Hepatocyte (in vitro differentiated cells): ENCODE measurements around the gene FBXO33. TPM values are rescaled to one million over a fixed set of nuclear protein-coding genes. Genes with fewer than 3 reads are reported as not detected.

Experiments used
- DNase-seq: peaks from one replicate; pipeline ENCODE4 v3.0.0-alpha.2; 2016; ENCODE audit warnings: low spot score
- H2AFZ ChIP-seq: fragments of 200-600 bp; sonication (generic); 2 replicates; pipeline ENCODE4 v1.6.0; 2016; ENCODE audit warnings: antibody characterized with exemption, mild to moderate bottlenecking
- H3K27ac ChIP-seq: fragments of 200-600 bp; sonication (generic); 2 replicates; pipeline ENCODE4 v1.5.1; 2016; ENCODE audit warnings: mild to moderate bottlenecking
- H3K27me3 ChIP-seq: fragments of 200-600 bp; sonication (generic); 2 replicates; pipeline ENCODE4 v1.6.1; 2016
- H3K36me3 ChIP-seq: fragments of 200-600 bp; sonication (generic); replicated peaks from 2 replicates; pipeline ENCODE4 v1.5.1; 2016; ENCODE audit warnings: low read depth; ENCODE audit not compliant: insufficient read depth
- H3K4me1 ChIP-seq: fragments of 200-600 bp; sonication (generic); 2 replicates; pipeline ENCODE4 v1.5.1; 2016; ENCODE audit warnings: mild to moderate bottlenecking, moderate library complexity; ENCODE audit not compliant: insufficient read depth
- H3K4me2 ChIP-seq: fragments of 200-600 bp; sonication (generic); 2 replicates; pipeline ENCODE4 v1.6.0; 2016
- H3K4me3 ChIP-seq: fragments of 200-600 bp; sonication (generic); 2 replicates; pipeline ENCODE4 v1.5.1; 2016; ENCODE audit warnings: mild to moderate bottlenecking
- H3K79me2 ChIP-seq: fragments of 200-600 bp; sonication (generic); 2 replicates; pipeline ENCODE4 v1.6.0; 2017; ENCODE audit warnings: mild to moderate bottlenecking
- H3K9me2 ChIP-seq: fragments of 200-600 bp; sonication (generic); replicated peaks from 2 replicates; pipeline ENCODE4 v1.6.0; 2017; ENCODE audit warnings: mild to moderate bottlenecking; ENCODE audit not compliant: insufficient read depth
- H3K9me3 ChIP-seq: fragments of 200-600 bp; sonication (generic); 2 replicates; pipeline ENCODE4 v1.5.1; 2016; ENCODE audit warnings: low read depth, mild to moderate bottlenecking
- H4K20me1 ChIP-seq: fragments of 200-600 bp; sonication (generic); 2 replicates; pipeline ENCODE4 v1.6.0; 2016; ENCODE audit warnings: mild to moderate bottlenecking; ENCODE audit not compliant: insufficient read depth, poor library complexity, severe bottlenecking
- EZH2 ChIP-seq: fragments of 200-600 bp; sonication (generic); IDR thresholded peaks from 2 replicates; pipeline ENCODE4 v1.6.1; 2016; ENCODE audit warnings: antibody characterized with exemption, mild to moderate bottlenecking, borderline replicate concordance
- EZH2phosphoT487 ChIP-seq: fragments of 200-600 bp; sonication (generic); IDR thresholded peaks from one replicate; pipeline ENCODE4 v1.6.1; 2018; ENCODE audit warnings: antibody characterized with exemption, mild to moderate bottlenecking, low read depth, moderate library complexity; ENCODE audit not compliant: unreplicated experiment, severe bottlenecking
- WGBS: methylation state at CpG from one replicate; pipeline ENCODE4 v1.1.6; 2016; ENCODE audit warnings: low lambda C conversion rate; ENCODE audit errors: missing lambda C conversion rate; 5-methylcytosine and 5-hydroxymethylcytosine counted together
- polyA plus RNA-seq: library from polyadenylated mRNA; unstranded; fragments of >200 nt; fragmentation: Nextera tagmentation; extraction: Ambion mirVana; gene quantifications from 2 replicates; pipeline ENCODE4 v1.2.1, GENCODE V29; 2016
- total RNA-seq: library from RNA; depleted of rRNA; stranded (reverse); fragments of >200 nt; gene quantifications from 2 replicates; pipeline ENCODE4 v1.2.3, GENCODE V29; 2014
- TF ChIP-seq, protein P1 (sequence below): fragments of 200-600 bp; sonication (generic); IDR thresholded peaks from 2 replicates; pipeline ENCODE4 v1.5.1; 2016; ENCODE audit warnings: antibody characterized with exemption, mild to moderate bottlenecking; ENCODE audit not compliant: poor library complexity

The FBXO33 gene
- total and polyA plus RNA-seq, 2 experiments from 2014 or later = 12.0 to 19.4 TPM

DNA sequence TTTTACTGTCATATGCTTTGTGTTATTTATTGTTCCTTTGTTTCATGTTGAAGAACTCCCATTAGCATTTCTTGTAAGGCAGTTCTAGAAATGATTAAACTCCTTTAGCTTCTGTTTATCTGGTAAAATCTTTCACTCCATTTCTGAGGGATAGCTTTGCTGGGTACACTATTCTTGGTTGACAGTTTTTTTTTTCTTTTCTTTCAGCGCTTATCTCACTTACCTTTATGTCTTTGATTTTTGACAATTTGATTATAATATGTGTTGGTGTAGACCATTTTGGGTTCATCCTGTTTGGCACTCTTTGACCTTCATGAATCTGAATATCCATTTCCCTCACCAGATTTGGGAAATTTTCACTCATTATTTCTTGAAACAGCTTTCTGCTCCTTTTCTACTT is 16.2 kb downstream of the FBXO33 start:
- WGBS = 100% methylated on average over 1 of the region's 1 CpG
- Histone ChIP-seq H2AFZ (no peak overlapping the region), H3K36me3 (no peaks in the 10 kb centered on the region), H3K9me2 (no peaks in the 10 kb centered on the region), H3K79me2 (peaks cover 45% of the 10 kb centered on the region), H3K27ac (no peak overlapping the region), H4K20me1 (no peaks in the 10 kb centered on the region), H3K9me3 (peaks cover 19% of the 10 kb centered on the region), H3K4me1 (no peaks in the 10 kb centered on the region), H3K4me3 (no peak overlapping the region), H3K27me3 (no peaks in the 10 kb centered on the region), H3K4me2 (no peak overlapping the region)
- TF ChIP-seq EZH2 (no peak), EZH2phosphoT487 (no peak)
- TF ChIP-seq, protein P1, sequence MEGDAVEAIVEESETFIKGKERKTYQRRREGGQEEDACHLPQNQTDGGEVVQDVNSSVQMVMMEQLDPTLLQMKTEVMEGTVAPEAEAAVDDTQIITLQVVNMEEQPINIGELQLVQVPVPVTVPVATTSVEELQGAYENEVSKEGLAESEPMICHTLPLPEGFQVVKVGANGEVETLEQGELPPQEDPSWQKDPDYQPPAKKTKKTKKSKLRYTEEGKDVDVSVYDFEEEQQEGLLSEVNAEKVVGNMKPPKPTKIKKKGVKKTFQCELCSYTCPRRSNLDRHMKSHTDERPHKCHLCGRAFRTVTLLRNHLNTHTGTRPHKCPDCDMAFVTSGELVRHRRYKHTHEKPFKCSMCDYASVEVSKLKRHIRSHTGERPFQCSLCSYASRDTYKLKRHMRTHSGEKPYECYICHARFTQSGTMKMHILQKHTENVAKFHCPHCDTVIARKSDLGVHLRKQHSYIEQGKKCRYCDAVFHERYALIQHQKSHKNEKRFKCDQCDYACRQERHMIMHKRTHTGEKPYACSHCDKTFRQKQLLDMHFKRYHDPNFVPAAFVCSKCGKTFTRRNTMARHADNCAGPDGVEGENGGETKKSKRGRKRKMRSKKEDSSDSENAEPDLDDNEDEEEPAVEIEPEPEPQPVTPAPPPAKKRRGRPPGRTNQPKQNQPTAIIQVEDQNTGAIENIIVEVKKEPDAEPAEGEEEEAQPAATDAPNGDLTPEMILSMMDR = no peak
- DNase-seq = no peak

DNA sequence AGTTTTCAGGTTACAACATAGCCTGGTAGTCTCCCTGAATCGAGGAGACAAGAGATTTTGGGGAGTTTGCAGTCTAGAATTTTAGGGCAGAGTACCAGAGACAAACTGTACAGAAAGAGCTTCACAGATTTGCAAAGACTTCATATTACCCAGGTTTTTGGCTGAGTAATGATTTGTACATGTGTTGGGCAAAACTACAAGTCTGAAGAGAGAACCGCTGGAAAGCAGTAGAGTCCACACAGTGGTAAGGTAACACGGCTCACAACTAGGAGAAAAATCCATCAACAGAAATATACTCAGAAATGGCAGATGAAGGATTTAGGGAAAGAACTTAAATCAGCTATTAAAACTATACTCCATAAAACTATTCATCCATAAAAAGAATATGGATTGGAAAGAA is 25.7 kb downstream of the FBXO33 start:
- no peak overlapping the region for H3K27ac ChIP-seq
- H3K79me2 ChIP-seq = peaks cover 20% of the 10 kb centered on the region
- DNase-seq = no peak
- no peaks in the 10 kb centered on the region for H3K4me1 ChIP-seq
- no peak overlapping the region for H3K4me3 ChIP-seq
- TF ChIP-seq EZH2 = no peak
- TF ChIP-seq, protein P1 = no peak
- TF ChIP-seq EZH2phosphoT487 = no peak
- no peaks in the 10 kb centered on the region for H3K27me3 ChIP-seq
- H4K20me1 ChIP-seq = peaks cover 2% of the 10 kb centered on the region
- H3K4me2 ChIP-seq = no peak overlapping the region
- H3K36me3 ChIP-seq = no peaks in the 10 kb centered on the region
- H3K9me3 ChIP-seq = no peaks in the 10 kb centered on the region
- H2AFZ ChIP-seq = no peak overlapping the region
- WGBS = 74% methylated on average over 3 of the region's 3 CpGs
- no peaks in the 10 kb centered on the region for H3K9me2 ChIP-seq

GRCh38 chr14:39398382-39398781 is 33.9 kb downstream of the FBXO33 start:
- no peak for DNase-seq
- Histone ChIP-seq H2AFZ (no peak overlapping the region), H3K9me2 (no peaks in the 10 kb centered on the region), H3K4me1 (no peaks in the 10 kb centered on the region), H4K20me1 (no peaks in the 10 kb centered on the region), H3K79me2 (peaks cover 6% of the 10 kb centered on the region), H3K4me3 (no peak overlapping the region), H3K9me3 (no peaks in the 10 kb centered on the region), H3K4me2 (no peak overlapping the region), H3K36me3 (no peaks in the 10 kb centered on the region), H3K27me3 (no peaks in the 10 kb centered on the region), H3K27ac (no peak overlapping the region)
- WGBS = 92% methylated on average over 6 of the region's 6 CpGs
- TF ChIP-seq EZH2phosphoT487 = no peak
- TF ChIP-seq, protein P1 = no peak
- no peak for TF ChIP-seq EZH2

DNA sequence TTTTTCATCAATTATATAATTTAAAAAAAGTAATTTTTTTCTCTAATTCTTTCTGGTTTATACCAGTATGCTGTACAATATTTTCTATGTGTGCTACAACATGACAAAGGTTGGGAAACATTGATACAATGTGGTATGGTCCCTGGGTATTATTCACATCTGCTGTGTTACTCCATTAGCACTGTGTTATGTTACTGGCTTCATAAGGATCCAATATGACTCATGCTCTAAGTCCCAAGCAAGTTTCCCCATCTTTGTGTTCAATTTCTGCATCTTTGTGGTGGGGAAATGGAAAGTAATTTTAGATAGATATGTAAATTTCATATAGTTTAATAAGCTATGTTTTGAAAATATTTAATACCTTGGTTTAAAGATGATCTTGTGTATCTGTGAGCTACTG is 35.8 kb downstream of the FBXO33 start:
- DNase-seq = no peak
- H3K36me3 ChIP-seq = no peaks in the 10 kb centered on the region

More for the DNA sequence above, 35.8 kb downstream of the FBXO33 start:
- no peak overlapping the region for H3K27ac ChIP-seq
- no peaks in the 10 kb centered on the region for H3K4me1 ChIP-seq
- no peak overlapping the region for H3K4me3 ChIP-seq
- H3K27me3 ChIP-seq = no peaks in the 10 kb centered on the region
- no peaks in the 10 kb centered on the region for H3K9me2 ChIP-seq
- H3K9me3 ChIP-seq = no peaks in the 10 kb centered on the region
- TF ChIP-seq, protein P1 = no peak
- no peak for TF ChIP-seq EZH2
- TF ChIP-seq EZH2phosphoT487 = no peak
- no peak overlapping the region for H2AFZ ChIP-seq
- no peak overlapping the region for H3K4me2 ChIP-seq
- no peaks in the 10 kb centered on the region for H4K20me1 ChIP-seq
- no peaks in the 10 kb centered on the region for H3K79me2 ChIP-seq
